ENCODE results near the gene ZNF117.

Gene ZNF117

GRCh38 chr7:64997927-64998391, 7.1 kb upstream of the ZNF117 start:
- TF ChIP-seq, protein P1, sequence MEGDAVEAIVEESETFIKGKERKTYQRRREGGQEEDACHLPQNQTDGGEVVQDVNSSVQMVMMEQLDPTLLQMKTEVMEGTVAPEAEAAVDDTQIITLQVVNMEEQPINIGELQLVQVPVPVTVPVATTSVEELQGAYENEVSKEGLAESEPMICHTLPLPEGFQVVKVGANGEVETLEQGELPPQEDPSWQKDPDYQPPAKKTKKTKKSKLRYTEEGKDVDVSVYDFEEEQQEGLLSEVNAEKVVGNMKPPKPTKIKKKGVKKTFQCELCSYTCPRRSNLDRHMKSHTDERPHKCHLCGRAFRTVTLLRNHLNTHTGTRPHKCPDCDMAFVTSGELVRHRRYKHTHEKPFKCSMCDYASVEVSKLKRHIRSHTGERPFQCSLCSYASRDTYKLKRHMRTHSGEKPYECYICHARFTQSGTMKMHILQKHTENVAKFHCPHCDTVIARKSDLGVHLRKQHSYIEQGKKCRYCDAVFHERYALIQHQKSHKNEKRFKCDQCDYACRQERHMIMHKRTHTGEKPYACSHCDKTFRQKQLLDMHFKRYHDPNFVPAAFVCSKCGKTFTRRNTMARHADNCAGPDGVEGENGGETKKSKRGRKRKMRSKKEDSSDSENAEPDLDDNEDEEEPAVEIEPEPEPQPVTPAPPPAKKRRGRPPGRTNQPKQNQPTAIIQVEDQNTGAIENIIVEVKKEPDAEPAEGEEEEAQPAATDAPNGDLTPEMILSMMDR (conservative IDR thresholded peaks at IDR 0.05; ENCODE audit: low read depth, low read length): no peak
- DNase-seq (ENCODE audit: low read depth): no peak
- H3K4me3 ChIP-seq (ENCODE audit: low read length): no peak overlapping the region

GRCh38 chr7:64997164-64997908, 6.5 kb upstream of the ZNF117 start:
- TF ChIP-seq, protein P1 (conservative IDR thresholded peaks at IDR 0.05; ENCODE audit: low read depth, low read length): no peak
- no peak for DNase-seq (ENCODE audit: low read depth)
- no peak overlapping the region for H3K4me3 ChIP-seq (ENCODE audit: low read length)

- H3K4me3 ChIP-seq (ENCODE audit: low read length): no peak overlapping the region
- TF ChIP-seq, protein P1 (conservative IDR thresholded peaks at IDR 0.05; ENCODE audit: low read depth, low read length): no peak
- DNase-seq (ENCODE audit: low read depth): no peak
Observed at GRCh38 chr7:64996305-64996704, 5.5 kb upstream of the ZNF117 start.

GRCh38 chr7:64993901-64994300, 3.1 kb upstream of the ZNF117 start:
- no peak for DNase-seq (ENCODE audit: low read depth)
- TF ChIP-seq, protein P1 (conservative IDR thresholded peaks at IDR 0.05; ENCODE audit: low read depth, low read length): no peak
- H3K4me3 ChIP-seq (ENCODE audit: low read length): no peak overlapping the region

DNA sequence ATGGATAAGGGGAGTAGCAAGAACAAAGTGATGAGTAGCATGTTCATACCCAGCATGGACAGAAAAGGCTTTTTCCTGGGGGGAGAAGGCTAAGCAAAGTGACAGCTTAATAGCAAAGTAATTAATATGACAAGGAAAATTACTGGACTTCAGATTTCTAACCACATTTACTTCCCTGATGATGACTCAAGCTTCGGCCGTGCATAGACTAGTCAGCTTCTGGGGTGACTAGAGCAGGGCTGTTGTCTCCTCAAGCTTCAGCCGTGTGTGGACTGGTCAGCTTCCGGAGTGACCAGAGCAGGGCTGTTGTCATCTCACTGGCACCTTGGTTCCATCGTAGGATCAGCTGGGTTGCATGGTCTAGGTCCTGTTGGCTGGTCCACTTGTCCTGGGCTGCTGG, 2.1 kb upstream of the ZNF117 start:
- H3K4me3 ChIP-seq (ENCODE audit: low read length): no peak overlapping the region
- DNase-seq (ENCODE audit: low read depth): no peak
- TF ChIP-seq, protein P1 (conservative IDR thresholded peaks at IDR 0.05; ENCODE audit: low read depth, low read length): no peak

DNA sequence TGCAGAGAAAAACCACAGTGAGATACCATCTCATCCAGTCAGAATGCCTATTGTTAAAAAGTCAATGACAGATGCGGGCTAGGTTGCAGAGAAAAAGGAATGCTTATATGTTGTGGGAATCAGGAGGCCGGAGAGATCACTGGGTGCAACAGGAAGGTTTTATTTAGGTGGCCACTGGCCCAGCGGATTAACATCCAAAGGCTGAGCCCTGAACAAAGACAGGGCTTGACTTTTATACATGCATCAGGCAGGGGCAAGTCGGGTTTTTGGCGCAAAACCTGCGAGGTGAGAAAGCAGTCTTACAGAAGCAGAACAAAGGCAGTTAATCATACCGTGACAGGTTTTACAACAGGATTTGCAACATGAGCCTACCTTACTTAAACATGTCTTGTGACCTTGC, 620 bp downstream of the ZNF117 start:
- DNase-seq (ENCODE audit: low read depth): no peak
- no peak overlapping the region for H3K4me3 ChIP-seq (ENCODE audit: low read length)
- TF ChIP-seq, protein P1 (conservative IDR thresholded peaks at IDR 0.05; ENCODE audit: low read depth, low read length): no peak

Data from retinal pigment epithelial cell (primary cell).